NOMO-1 treated with DMSO at 0.1 percent for 48 hours (cell line): ENCODE measurements around the gene PCDHA3.
"Not testable (repeated sequence)": the region's sequence is repeated elsewhere in the genome, so short reads cannot be mapped to it uniquely, and the experiment has no call there.

Experiments used
- DNase-seq: peaks from one replicate; lab custom pipeline; 2025; ENCODE audit not compliant: unreplicated experiment; lab: John Stamatoyannopoulos, UW

The PCDHA3 gene

DNA sequence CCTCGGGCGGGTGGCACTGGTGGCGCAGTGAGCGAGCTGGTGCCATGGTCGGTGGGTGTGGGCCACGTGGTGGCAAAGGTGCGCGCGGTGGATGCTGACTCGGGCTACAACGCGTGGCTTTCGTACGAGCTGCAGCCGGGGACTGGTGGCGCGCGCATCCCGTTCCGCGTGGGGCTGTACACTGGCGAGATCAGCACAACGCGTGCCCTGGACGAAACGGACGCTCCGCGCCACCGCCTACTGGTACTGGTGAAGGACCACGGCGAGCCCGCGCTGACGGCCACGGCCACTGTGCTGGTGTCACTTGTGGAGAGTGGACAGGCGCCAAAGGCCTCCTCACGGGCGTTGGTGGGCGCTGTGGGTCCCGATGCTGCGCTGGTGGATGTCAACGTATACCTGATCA lies 8.0 kb downstream of the PCDHA3 start:
- no peak for DNase-seq

DNA sequence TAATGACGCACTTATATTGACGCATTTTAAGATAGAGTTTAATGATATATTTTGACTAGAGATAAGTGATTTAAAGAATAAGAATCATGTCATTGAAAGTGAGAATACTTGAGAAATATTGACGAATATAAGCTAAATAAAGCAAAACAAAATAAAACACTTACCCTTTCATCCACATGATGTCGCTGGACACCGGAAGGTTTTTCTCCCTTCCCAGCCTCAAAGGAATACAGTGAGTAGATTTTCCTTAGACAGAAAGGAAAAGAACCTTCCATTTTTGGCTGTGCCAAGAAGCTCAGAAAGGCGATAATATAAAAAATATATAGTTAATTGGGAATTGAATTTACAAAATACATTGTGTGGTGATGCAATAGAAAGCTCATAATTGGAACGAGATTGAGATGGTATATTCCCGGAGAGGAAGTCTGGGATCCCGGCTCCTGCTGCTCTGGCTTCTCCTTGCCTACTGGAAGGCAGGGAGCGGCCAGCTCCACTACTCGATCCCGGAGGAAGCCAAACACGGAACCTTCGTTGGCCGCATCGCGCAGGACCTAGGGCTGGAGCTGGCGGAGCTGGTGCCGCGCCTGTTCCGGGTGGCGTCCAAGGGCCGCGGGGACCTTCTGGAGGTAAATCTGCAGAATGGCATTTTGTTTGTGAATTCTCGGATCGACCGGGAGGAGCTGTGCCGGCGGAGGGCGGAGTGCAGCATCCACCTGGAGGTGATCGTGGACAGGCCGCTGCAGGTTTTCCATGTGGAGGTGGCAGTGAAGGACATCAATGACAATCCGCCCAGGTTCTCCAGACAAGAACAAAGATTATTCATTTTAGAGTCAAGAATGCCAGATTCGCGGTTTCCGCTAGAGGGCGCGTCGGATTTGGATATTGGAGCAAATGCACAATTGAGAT lies 20.8 kb downstream of the PCDHA3 start, which contains the start of gene PCDHA5:
PCDHA5 (plus strand) TSS at position 239 of the 906 bp plus-strand sequence.
- DNase-seq, result no peak

DNA sequence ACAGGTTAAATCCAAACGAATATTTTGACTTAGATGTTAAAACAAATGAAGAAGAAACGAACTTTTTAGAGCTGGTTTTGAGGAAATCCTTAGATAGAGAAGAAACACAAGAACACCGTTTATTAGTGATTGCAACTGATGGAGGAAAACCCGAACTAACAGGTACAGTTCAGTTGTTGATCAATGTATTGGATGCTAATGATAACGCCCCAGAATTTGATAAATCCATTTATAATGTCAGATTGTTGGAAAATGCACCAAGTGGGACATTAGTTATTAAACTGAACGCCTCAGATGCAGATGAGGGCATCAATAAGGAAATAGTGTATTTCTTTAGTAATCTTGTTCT lies 21.4 kb downstream of the PCDHA3 start:
- DNase-seq, result no peak

DNA sequence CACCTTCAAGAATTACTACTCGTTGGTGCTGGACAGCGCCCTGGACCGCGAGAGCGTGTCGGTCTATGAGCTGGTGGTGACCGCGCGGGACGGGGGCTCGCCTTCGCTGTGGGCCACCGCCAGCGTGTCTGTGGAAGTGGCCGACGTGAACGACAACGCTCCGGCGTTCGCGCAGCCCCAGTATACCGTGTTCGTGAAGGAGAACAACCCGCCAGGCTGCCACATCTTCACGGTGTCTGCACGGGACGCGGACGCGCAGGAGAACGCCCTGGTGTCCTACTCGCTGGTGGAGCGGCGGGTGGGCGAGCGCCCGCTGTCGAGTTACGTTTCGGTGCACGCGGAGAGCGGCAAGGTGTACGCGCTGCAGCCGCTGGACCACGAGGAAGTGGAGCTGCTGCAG lies 22.1 kb downstream of the PCDHA3 start:
- DNase-seq, result not testable (repeated sequence)

DNA sequence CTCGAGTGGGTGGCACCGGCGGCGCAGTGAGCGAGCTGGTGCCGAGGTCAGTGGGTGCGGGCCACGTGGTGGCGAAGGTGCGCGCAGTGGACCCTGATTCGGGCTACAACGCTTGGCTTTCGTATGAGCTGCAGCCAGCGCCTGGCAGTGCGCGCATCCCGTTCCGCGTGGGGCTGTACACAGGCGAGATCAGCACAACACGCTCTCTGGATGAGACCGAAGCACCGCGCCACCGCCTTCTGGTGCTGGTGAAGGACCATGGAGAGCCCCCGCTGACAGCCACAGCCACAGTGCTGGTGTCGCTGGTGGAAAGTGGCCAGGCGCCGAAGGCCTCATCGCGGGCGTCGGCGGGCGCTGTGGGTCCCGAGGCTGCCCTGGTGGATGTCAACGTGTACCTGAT lies 22.6 kb downstream of the PCDHA3 start:
- DNase-seq, result no peak

DNA sequence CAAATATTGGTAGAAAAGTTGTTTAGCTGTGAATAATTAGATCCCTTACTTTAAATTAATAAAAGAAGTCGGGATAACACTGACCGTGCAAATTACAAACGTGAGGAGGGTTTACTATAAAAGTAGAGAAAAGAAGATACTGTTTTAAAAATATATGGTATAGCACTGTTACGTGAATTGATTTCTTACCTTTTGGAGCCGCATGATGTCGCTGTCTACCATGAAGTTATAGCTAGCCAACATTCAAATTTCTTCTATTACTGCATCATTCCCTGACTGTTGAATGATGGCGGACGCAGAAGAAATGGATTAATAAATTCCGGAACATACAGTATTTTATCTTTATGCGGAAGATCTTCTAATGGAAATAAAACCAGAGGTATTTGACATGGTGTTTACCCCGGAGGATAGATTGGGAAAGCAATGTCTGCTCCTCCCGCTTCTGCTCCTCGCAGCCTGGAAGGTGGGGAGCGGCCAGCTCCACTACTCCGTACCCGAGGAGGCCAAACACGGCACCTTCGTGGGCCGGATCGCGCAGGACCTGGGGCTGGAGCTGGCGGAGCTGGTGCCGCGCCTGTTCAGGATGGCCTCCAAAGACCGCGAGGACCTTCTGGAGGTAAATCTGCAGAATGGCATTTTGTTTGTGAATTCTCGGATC lies 27.0 kb downstream of the PCDHA3 start, which contains the start of gene PCDHA6:
PCDHA6 (plus strand) TSS at position 257 of the 658 bp plus-strand sequence; CDS start at position 389, 132 bp downstream.
- no peak for DNase-seq

DNA sequence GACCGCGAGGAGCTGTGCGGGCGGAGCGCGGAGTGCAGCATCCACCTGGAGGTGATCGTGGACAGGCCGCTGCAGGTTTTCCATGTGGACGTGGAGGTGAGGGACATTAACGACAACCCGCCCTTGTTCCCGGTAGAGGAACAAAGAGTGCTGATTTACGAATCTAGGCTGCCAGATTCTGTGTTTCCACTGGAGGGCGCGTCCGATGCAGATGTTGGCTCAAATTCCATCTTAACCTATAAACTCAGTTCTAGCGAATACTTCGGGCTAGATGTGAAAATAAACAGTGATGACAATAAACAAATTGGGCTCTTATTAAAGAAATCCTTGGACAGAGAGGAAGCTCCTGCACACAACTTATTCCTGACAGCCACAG lies 27.5 kb downstream of the PCDHA3 start:
- no peak for DNase-seq

DNA sequence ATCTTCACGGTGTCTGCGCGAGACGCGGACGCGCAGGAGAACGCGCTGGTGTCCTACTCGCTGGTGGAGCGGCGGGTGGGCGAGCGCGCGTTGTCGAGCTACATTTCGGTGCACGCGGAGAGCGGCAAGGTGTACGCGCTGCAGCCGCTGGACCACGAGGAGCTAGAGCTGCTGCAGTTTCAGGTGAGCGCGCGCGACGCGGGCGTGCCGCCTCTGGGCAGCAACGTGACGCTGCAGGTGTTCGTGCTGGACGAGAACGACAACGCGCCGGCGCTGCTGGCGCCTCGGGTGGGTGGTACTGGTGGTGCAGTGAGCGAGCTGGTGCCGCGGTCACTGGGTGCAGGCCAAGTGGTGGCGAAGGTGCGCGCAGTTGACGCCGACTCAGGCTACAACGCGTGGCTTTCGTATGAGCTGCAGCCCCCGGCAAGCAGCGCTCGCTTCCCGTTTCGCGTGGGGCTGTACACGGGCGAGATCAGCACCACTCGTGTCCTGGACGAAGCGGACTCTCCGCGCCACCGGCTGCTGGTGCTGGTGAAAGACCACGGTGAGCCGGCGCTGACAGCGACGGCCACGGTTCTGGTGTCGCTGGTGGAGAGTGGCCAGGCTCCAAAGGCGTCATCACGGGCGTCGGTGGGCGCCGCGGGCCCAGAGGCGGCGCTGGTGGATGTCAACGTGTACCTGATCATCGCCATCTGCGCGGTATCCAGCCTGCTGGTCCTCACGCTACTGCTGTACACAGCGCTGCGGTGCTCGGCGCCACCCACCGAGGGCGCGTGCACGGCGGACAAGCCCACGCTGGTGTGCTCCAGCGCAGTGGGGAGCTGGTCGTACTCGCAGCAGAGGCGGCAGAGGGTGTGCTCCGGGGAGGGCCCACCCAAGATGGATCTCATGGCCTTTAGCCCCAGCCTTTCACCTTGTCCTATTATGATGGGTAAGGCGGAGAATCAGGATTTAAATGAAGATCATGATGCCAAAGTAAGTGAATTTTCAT lies 28.9 kb downstream of the PCDHA3 start:
- not testable (repeated sequence) for DNase-seq

DNA sequence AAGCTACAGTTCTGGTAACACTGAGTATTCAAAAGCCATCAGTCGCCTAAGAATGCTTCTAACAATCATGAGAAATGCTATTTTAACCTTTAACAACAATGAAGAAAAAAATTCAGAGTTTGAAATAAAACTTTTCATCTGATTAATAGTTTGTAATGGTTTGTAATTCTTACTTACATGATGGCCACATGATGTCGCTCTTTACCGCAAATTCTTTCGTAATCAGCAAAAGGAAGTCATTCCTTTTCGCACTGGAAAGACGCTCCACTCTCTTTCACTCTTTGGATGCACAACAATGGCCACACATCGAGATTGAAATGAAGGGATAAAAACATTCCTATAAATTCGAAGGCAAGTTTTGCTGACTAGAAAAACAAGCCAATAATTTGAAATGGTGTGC lies 33.1 kb downstream of the PCDHA3 start, which contains the start of gene PCDHA7:
PCDHA7 (plus strand) TSS at position 277 of the 400 bp plus-strand sequence; CDS start at position 392, 115 bp downstream.
- DNase-seq, result no peak

DNA sequence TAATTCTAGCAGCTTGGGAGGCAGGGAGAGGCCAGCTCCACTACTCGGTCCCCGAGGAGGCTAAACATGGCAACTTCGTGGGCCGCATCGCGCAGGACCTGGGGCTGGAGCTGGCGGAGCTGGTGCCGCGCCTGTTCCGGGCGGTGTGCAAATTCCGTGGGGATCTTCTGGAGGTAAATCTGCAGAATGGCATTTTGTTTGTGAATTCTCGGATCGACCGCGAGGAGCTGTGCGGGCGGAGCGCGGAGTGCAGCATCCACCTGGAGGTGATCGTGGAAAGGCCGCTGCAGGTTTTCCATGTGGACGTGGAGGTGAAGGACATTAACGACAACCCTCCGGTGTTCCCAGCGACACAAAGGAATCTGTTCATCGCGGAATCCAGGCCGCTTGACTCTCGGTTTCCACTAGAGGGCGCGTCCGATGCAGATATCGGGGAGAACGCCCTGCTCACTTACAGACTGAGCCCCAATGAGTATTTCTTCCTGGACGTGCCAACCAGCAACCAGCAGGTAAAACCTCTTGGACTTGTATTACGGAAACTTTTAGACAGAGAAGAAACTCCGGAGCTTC lies 33.7 kb downstream of the PCDHA3 start:
- DNase-seq, result not testable (repeated sequence)

DNA sequence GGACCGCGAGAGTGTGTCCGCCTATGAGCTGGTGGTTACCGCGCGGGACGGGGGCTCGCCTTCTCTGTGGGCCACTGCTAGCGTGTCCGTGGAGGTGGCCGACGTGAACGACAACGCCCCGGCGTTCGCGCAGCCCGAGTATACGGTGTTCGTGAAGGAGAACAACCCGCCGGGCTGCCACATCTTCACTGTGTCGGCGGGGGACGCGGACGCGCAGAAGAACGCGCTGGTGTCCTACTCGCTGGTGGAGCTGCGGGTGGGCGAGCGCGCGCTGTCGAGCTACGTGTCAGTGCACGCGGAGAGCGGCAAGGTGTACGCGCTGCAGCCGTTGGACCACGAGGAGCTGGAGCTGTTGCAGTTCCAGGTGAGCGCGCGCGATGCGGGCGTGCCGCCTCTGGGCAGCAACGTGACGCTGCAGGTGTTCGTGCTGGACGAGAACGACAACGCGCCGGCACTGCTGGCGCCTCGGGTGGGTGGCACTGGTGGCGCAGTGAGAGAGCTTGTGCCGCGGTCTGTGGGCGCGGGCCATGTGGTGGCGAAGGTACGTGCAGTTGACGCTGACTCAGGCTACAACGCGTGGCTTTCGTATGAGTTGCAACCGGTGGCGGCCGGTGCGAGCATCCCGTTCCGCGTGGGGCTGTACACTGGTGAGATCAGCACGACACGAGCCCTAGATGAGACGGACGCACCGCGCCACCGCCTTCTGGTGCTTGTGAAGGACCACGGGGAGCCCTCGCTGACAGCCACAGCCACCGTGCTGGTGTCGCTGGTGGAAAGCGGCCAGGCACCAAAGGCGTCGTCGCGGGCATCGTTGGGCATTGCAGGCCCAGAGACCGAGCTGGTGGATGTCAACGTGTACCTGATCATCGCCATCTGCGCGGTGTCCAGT lies 35.0 kb downstream of the PCDHA3 start:
- DNase-seq, result no peak

DNA sequence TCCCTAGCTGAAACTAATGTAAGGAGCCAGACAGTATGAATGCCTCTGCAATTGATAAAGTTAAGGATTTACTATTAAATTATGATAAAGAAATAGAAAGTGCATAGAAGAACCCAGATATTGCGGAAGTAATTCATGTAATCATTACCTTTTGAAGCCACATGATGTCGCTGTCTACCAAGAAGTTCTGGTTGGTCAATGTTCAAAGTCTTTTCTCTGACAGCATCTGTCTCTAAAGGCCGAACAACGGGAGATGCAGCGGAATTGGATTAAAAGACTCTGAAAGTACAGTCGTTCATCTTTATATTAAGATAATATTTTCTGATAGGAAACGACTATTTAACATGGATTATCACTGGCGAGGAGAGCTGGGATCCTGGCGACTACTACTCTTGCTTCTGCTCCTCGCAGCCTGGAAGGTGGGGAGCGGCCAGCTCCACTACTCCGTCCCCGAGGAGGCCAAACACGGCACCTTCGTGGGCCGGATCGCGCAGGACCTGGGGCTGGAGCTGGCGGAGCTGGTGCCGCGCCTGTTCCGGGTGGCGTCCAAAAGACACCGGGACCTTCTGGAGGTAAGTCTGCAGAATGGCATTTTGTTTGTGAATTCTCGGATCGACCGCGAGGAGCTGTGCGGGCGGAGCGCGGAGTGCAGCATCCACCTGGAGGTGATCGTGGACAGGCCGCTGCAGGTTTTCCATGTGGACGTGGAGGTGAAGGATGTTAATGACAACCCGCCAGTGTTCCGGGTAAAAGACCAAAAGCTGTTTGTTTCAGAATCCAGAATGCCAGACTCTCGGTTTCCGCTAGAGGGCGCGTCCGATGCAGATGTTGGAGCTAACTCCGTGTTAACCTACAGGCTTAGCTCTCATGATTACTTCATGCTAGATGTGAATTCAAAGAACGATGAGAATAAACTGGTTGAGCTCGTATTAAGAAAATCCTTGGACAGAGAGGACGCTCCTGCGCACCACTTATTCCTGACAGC lies 40.4 kb downstream of the PCDHA3 start, which contains the start of gene PCDHA8:
PCDHA8 (plus strand) TSS at position 210 of the 985 bp plus-strand sequence; CDS start at position 345, 135 bp downstream.
- no peak for DNase-seq

DNA sequence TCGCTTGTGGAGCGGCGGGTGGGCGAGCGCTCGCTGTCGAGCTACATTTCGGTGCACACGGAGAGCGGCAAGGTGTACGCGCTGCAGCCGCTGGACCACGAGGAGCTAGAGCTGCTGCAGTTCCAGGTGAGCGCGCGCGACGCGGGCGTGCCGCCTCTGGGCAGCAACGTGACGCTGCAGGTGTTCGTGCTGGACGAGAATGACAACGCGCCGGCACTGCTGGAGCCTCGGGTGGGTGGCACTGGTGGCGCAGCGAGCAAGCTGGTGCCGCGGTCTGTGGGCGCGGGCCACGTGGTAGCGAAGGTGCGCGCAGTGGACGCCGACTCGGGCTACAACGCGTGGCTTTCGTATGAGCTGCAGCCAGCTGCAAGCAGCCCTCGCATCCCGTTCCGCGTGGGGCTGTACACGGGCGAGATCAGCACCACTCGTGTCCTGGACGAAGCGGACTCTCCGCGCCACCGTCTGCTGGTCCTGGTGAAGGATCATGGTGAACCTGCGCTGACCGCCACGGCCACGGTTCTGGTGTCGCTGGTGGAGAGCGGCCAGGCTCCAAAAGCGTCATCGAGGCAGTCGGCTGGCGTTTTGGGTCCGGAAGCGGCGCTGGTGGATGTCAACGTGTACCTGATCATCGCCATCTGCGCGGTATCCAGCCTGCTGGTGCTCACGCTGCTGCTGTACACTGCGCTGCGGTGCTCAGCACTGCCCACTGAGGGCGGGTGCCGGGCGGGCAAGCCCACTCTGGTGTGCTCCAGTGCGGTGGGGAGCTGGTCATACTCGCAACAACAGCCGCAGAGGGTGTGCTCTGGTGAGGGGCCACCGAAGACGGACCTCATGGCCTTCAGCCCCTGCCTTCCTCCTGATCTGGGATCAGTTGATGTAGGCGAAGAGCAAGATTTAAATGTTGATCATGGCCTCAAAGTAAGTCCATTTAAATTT lies 42.2 kb downstream of the PCDHA3 start:
- no peak for DNase-seq

DNA sequence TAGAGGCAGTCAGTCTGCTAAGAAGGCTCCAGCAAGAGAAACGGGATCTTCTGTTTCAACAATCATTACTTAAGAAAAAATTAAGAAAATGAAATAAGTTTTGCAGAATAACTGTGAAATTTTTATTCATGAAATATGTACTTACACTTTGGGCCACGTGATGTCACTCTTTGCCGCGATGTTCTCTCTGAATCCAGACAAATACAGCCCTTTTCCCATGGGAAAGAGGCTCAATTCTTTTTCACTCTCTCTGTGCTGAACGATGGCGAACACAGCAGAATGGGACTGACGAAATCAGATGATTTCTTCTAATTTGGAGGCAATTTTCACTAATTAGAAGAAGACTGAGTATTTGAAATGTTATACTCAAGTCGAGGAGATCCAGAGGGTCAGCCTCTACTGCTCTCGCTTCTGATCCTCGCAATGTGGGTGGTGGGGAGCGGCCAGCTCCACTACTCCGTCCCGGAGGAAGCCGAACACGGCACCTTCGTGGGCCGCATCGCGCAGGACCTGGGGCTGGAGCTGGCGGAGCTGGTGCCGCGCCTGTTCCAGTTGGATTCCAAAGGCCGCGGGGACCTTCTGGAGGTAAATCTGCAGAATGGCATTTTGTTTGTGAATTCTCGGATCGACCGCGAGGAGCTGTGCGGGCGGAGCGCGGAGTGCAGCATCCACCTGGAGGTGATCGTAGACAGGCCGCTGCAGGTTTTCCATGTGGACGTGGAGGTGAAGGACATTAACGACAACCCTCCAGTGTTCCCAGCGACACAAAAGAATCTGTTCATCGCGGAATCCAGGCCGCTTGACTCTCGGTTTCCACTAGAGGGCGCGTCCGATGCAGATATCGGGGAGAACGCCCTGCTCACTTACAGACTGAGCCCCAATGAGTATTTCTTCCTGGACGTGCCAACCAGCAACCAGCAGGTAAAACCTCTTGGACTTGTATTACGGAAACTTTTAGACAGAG lies 47.6 kb downstream of the PCDHA3 start, which contains the start of gene PCDHA9:
PCDHA9 (plus strand) TSS at position 244 of the 964 bp plus-strand sequence; CDS start at position 358, 114 bp downstream.
- not testable (repeated sequence) for DNase-seq

DNA sequence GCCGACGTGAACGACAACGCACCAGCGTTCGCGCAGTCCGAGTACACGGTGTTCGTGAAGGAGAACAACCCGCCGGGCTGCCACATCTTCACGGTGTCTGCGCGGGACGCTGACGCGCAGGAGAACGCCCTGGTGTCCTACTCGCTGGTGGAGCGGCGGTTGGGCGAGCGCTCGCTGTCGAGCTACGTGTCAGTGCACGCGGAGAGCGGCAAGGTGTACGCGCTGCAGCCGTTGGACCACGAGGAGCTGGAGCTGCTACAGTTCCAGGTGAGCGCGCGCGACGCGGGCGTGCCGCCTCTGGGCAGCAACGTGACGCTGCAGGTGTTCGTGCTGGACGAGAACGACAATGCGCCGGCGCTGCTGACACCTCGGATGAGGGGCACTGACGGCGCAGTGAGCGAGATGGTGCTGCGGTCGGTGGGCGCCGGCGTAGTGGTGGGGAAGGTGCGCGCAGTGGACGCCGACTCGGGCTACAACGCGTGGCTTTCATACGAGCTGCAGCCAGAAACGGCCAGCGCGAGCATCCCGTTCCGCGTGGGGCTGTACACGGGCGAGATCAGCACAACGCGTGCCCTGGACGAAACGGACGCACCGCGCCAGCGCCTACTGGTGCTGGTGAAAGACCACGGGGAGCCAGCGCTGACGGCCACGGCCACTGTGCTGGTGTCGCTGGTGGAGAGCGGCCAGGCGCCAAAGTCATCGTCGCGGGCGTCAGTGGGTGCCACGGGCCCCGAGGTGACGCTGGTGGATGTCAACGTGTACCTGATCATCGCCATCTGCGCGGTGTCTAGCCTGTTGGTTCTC lies 49.2 kb downstream of the PCDHA3 start:
- DNase-seq, result not testable (repeated sequence)
